ENCODE results near the gene LUZP2.

GRCh38 chr11:25038131-25038530 lies 541.3 kb downstream of the LUZP2 start:
- TF ChIP-seq, protein P1, sequence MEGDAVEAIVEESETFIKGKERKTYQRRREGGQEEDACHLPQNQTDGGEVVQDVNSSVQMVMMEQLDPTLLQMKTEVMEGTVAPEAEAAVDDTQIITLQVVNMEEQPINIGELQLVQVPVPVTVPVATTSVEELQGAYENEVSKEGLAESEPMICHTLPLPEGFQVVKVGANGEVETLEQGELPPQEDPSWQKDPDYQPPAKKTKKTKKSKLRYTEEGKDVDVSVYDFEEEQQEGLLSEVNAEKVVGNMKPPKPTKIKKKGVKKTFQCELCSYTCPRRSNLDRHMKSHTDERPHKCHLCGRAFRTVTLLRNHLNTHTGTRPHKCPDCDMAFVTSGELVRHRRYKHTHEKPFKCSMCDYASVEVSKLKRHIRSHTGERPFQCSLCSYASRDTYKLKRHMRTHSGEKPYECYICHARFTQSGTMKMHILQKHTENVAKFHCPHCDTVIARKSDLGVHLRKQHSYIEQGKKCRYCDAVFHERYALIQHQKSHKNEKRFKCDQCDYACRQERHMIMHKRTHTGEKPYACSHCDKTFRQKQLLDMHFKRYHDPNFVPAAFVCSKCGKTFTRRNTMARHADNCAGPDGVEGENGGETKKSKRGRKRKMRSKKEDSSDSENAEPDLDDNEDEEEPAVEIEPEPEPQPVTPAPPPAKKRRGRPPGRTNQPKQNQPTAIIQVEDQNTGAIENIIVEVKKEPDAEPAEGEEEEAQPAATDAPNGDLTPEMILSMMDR (IDR thresholded peaks at IDR 0.05; ENCODE audit: low read length): no peak
- TF ChIP-seq EZH2 (optimal IDR thresholded peaks at IDR 0.05; ENCODE audit: low read depth, low read length) (no peak), EZH2phosphoT487 (IDR thresholded peaks at IDR 0.05; ENCODE audit: low read length) (no peak)
